PC-9 (cell line): ENCODE data around the gene NECAB2. TPM values are rescaled to one million over a fixed set of nuclear protein-coding genes. Genes with fewer than 3 reads are reported as not detected.
"Not testable (repeated sequence)": the region's sequence is repeated elsewhere in the genome, so short reads cannot be mapped to it uniquely, and the experiment has no call there.

Experiments used
- BruUV-seq: library from RNA; stranded (reverse); fragments of 400-500 nt; replicated peaks from 2 replicates; lab custom pipeline; 2021; lab: Mats Ljungman, UMichigan
- CTCF ChIA-PET: fragments of 300-600 bp; sonication (Branson Sonifier 250); formaldehyde crosslinking; loops from one replicate; lab custom pipeline; 2022; ENCODE audit warnings: antibody characterized with exemption; lab: Charles Lee
- POLR2A ChIA-PET: fragments of 300-600 bp; sonication (Branson Sonifier 250); formaldehyde crosslinking; loops from one replicate; lab custom pipeline; 2022; ENCODE audit warnings: antibody characterized with exemption; ENCODE audit not compliant: unreplicated experiment; lab: Charles Lee
- DNase-seq, 2 experiments: peaks; one replicate each; pipeline versions ENCODE4 v3.0.0 to v3.0.0-alpha.2; 2015 to 2022; ENCODE audit warnings: mixed read lengths in 1 of 2
- H2AFZ ChIP-seq: fragments of 200-600 bp; sonication (generic); 2 replicates; pipeline ENCODE4 v1.8.1; 2017; ENCODE audit warnings: antibody characterized with exemption
- H3F3A ChIP-seq: fragments of 200-600 bp; sonication (generic); 2 replicates; pipeline ENCODE4 v1.8.1; 2017; ENCODE audit warnings: antibody characterized with exemption, mild to moderate bottlenecking, low read depth; ENCODE audit not compliant: insufficient read depth
- H3K27ac ChIP-seq: fragments of 200-600 bp; sonication (generic); 2 replicates; pipeline ENCODE4 v1.6.1; 2016; ENCODE audit warnings: mixed run types
- H3K27me3 ChIP-seq: fragments of 200-600 bp; sonication (generic); 2 replicates; pipeline ENCODE4 v1.6.1; 2016; ENCODE audit warnings: low read depth, mixed run types; ENCODE audit not compliant: insufficient read depth
- H3K36me3 ChIP-seq: fragments of 200-600 bp; sonication (generic); 2 replicates; pipeline ENCODE4 v1.6.1; 2016; ENCODE audit warnings: low read depth, mixed run types
- H3K4me1 ChIP-seq: fragments of 200-600 bp; sonication (generic); replicated peaks from 2 replicates; pipeline ENCODE4 v1.6.1; 2016; ENCODE audit warnings: mixed run types; ENCODE audit not compliant: insufficient read depth
- H3K4me2 ChIP-seq: fragments of 200-600 bp; sonication (generic); 2 replicates; pipeline ENCODE4 v1.6.1; 2017; ENCODE audit warnings: mixed run types
- H3K4me3 ChIP-seq: fragments of 200-600 bp; sonication (generic); 2 replicates; pipeline ENCODE4 v1.6.1; 2016; ENCODE audit warnings: mixed run types
- H3K79me2 ChIP-seq: fragments of 200-600 bp; sonication (generic); 2 replicates; pipeline ENCODE4 v1.6.1; 2017; ENCODE audit warnings: low read depth, mixed run types
- H3K9me2 ChIP-seq: fragments of 200-600 bp; sonication (generic); 2 replicates; pipeline ENCODE4 v1.8.1; 2017; ENCODE audit warnings: mild to moderate bottlenecking; ENCODE audit not compliant: insufficient read depth
- H3K9me3 ChIP-seq: fragments of 200-600 bp; sonication (generic); 2 replicates; pipeline ENCODE4 v1.8.1; 2016; ENCODE audit warnings: low read depth; ENCODE audit not compliant: insufficient read depth
- H4K20me1 ChIP-seq: fragments of 200-600 bp; sonication (generic); 2 replicates; pipeline ENCODE4 v1.8.1; 2017; ENCODE audit not compliant: insufficient read depth
- CTCF ChIP-seq: fragments of 200-600 bp; sonication (generic); conservative IDR thresholded peaks from 2 replicates; pipeline ENCODE4 v1.6.1; 2017; ENCODE audit warnings: mixed run types, antibody characterized with exemption, mild to moderate bottlenecking, moderate library complexity
- EZH2 ChIP-seq: fragments of 200-600 bp; sonication (generic); IDR thresholded peaks from 2 replicates; pipeline ENCODE4 v1.8.0; 2017; ENCODE audit warnings: antibody characterized with exemption, low read depth
- intact Hi-C: fragments of 100-400 bp; cut with micrococcal nuclease; formaldehyde crosslinking; loops from one replicate; pipeline ENCODE4 v1.10.0; 2022; ENCODE audit not compliant: unreplicated experiment
- total RNA-seq: library from RNA; stranded (reverse); gene quantifications from 2 replicates; pipeline ENCODE4 v1.2.3, GENCODE V29; 2021

The NECAB2 gene
- total RNA-seq, 1 experiment from 2014 or later, result 0.74 TPM

- H4K20me1 ChIP-seq, result no peaks in the 10 kb centered on the region
- no peaks in the 10 kb centered on the region for H3K79me2 ChIP-seq
- DNase-seq, result no peak
- no peak overlapping the region for H3K4me2 ChIP-seq
- H3K9me3 ChIP-seq, result no peaks in the 10 kb centered on the region
- H3K27me3 ChIP-seq, result no peaks in the 10 kb centered on the region
- TF ChIP-seq EZH2 (no peak), CTCF (no peak)
- H2AFZ ChIP-seq, result no peak overlapping the region
- BruUV-seq, result no TSS peak
- CTCF ChIA-PET, result no interaction called here
- no peaks in the 10 kb centered on the region for H3K36me3 ChIP-seq
- H3K27ac ChIP-seq, result no peak overlapping the region
- no peak overlapping the region for H3K4me3 ChIP-seq
- intact Hi-C loops, result no loop called here
- POLR2A ChIA-PET, result no interaction called here
- no peaks in the 10 kb centered on the region for H3K9me2 ChIP-seq
- no peaks in the 10 kb centered on the region for H3K4me1 ChIP-seq
- H3F3A ChIP-seq, result no peaks in the 10 kb centered on the region; the same call in 1 of the 2 replicates
Measured at GRCh38 chr16:83940119-83940518, 27.9 kb upstream of the NECAB2 start.

GRCh38 chr16:83940630-83941378, 27.2 kb upstream of the NECAB2 start:
- TF ChIP-seq EZH2, result no peak
- TF ChIP-seq CTCF, result no peak
- Histone ChIP-seq H3K27me3 (no peaks in the 10 kb centered on the region), H3K9me2 (no peaks in the 10 kb centered on the region), H3K36me3 (no peaks in the 10 kb centered on the region), H4K20me1 (no peaks in the 10 kb centered on the region), H3K27ac (no peak overlapping the region), H3K79me2 (no peaks in the 10 kb centered on the region), H3K4me2 (no peak overlapping the region), H3K4me3 (no peak overlapping the region), H3K4me1 (no peaks in the 10 kb centered on the region), H3F3A (no peaks in the 10 kb centered on the region; the same call in 1 of the 2 replicates), H3K9me3 (no peaks in the 10 kb centered on the region), H2AFZ (no peak overlapping the region)
- intact Hi-C loops, result no loop called here
- BruUV-seq, result no TSS peak
- ChIA-PET CTCF (no interaction called here), POLR2A (no interaction called here)
- no peak for DNase-seq

GRCh38 chr16:83941546-83941945, 26.5 kb upstream of the NECAB2 start:
- H3K27ac ChIP-seq, H3K79me2 ChIP-seq, H3K27me3 ChIP-seq, H3K9me2 ChIP-seq, BruUV-seq, H3K36me3 ChIP-seq, H3K4me1 ChIP-seq, H2AFZ ChIP-seq, DNase-seq, H4K20me1 ChIP-seq, H3K9me3 ChIP-seq, intact Hi-C loops, H3F3A ChIP-seq, CTCF ChIA-PET, POLR2A ChIA-PET, H3K4me3 ChIP-seq, H3K4me2 ChIP-seq: not testable (repeated sequence)
